ENCODE measurements around the gene TCEA2. TPM values are rescaled to one million over a fixed set of nuclear protein-coding genes. Genes with fewer than 3 reads are reported as not detected.

Gene TCEA2
- total RNA-seq, 1 experiment from 2014 or later, result 38.5 TPM

- H3K36me3 ChIP-seq (ENCODE audit: control insufficient read depth, insufficient read depth, low read length), result no peaks in the 10 kb centered on the region
- no peaks in the 10 kb centered on the region for H3K9me3 ChIP-seq (ENCODE audit: control insufficient read depth, insufficient read depth, low read depth, low read length)
- no peak for TF ChIP-seq POLR2AphosphoS5 (IDR thresholded peaks at IDR 0.05; ENCODE audit: low read depth, low read length)
- TF ChIP-seq SIN3A (IDR thresholded peaks at IDR 0.05; ENCODE audit: borderline replicate concordance, insufficient read depth, low read depth, low read length), result no peak
- TF ChIP-seq TCF7L2 (IDR thresholded peaks at IDR 0.05; ENCODE audit: low read depth, low read length), result no peak
- no peak for TF ChIP-seq CTCF (IDR thresholded peaks at IDR 0.05)
- TF ChIP-seq REST (IDR thresholded peaks at IDR 0.05; ENCODE audit: insufficient read depth in 1 of 2, low read depth in 2 of 2, low read length in 1 of 2), result no peak
- H3K27ac ChIP-seq (ENCODE audit: low read length), result peak within 1 kb of the TSS; percentile 87
- H3K4me1 ChIP-seq (ENCODE audit: control insufficient read depth, insufficient read depth, low read length), result peaks cover 21% of the 10 kb centered on the region
- intact Hi-C loops (cut with micrococcal nuclease; ENCODE audit: unreplicated experiment) (no loop called here), in situ Hi-C loops (cut with HindIII; ENCODE audit: low pct_unique_long_range_greater_than_20kb, low sequenced_read_pairs) (no loop called here)
- no peaks in the 10 kb centered on the region for H3K27me3 ChIP-seq (ENCODE audit: control insufficient read depth, insufficient read depth, low read length)
- BruUV-seq (replicated peaks), result no TSS peak
- ChIA-PET POLR2A (interaction anchor here (0.6 kb wide), 1 partner anchor 40 kb away, joined by 3 read pairs; no protein-coding TSS in a partner anchor), CTCF (interaction anchor here (0.5 kb wide), 1 partner anchor 89 kb away, joined by 4 read pairs; no protein-coding TSS in a partner anchor)
- H3K4me3 ChIP-seq (ENCODE audit: low read depth in 2 of 2, low read length in 2 of 2), result peak within 1 kb of the TSS; percentile 78 to 82
- DNase-seq (ENCODE audit: low read depth, low spot score) (no peak), ATAC-seq (peak; percentile 76)
Observed at GRCh38 chr20:64079273-64080012, 16.4 kb downstream of the TCEA2 start, which contains the start of gene RGS19. Gene RGS19 (minus strand): TSS chr20:64079518. CDS start chr20:64076886, 2,632 bp downstream.

- DNase-seq (ENCODE audit: low read depth, low spot score), result no peak
- Histone ChIP-seq H3K27ac (ENCODE audit: low read length) (peak within 1 kb of the TSS; percentile 87), H3K36me3 (ENCODE audit: control insufficient read depth, insufficient read depth, low read length) (no peaks in the 10 kb centered on the region), H3K4me1 (ENCODE audit: control insufficient read depth, insufficient read depth, low read length) (peaks cover 21% of the 10 kb centered on the region), H3K9me3 (ENCODE audit: control insufficient read depth, insufficient read depth, low read depth, low read length) (no peaks in the 10 kb centered on the region), H3K27me3 (ENCODE audit: control insufficient read depth, insufficient read depth, low read length) (no peaks in the 10 kb centered on the region), H3K4me3 (ENCODE audit: low read depth in 2 of 2, low read length in 2 of 2) (peak within 1 kb of the TSS; percentile 78 to 82)
- peak; percentile 22 for ATAC-seq
- intact Hi-C loops (cut with micrococcal nuclease; ENCODE audit: unreplicated experiment) (no loop called here), in situ Hi-C loops (cut with HindIII; ENCODE audit: low pct_unique_long_range_greater_than_20kb, low sequenced_read_pairs) (no loop called here)
- no TSS peak for BruUV-seq (replicated peaks)
- ChIA-PET POLR2A (no interaction called here), CTCF (interaction anchor here (0.6 kb wide), 1 partner anchor 36 kb away, joined by 3 read pairs; no protein-coding TSS in a partner anchor)
- TF ChIP-seq POLR2AphosphoS5 (IDR thresholded peaks at IDR 0.05; ENCODE audit: low read depth, low read length) (no peak), SIN3A (IDR thresholded peaks at IDR 0.05; ENCODE audit: borderline replicate concordance, insufficient read depth, low read depth, low read length) (no peak), CTCF (IDR thresholded peaks at IDR 0.05) (no peak), TCF7L2 (IDR thresholded peaks at IDR 0.05; ENCODE audit: low read depth, low read length) (no peak), REST (IDR thresholded peaks at IDR 0.05; ENCODE audit: insufficient read depth in 1 of 2, low read depth in 2 of 2, low read length in 1 of 2) (no peak)
Observed at GRCh38 chr20:64080013-64080812, 17.2 kb downstream of the TCEA2 start, which contains the start of gene OPRL1. Gene OPRL1 (plus strand): TSS chr20:64080082. CDS start chr20:64092721, 12,639 bp downstream.

Measured in Panc1 (cell line).